H1 (cell line): ENCODE data around the gene SHLD2.
"Not testable (repeated sequence)": the region's sequence is repeated elsewhere in the genome, so short reads cannot be mapped to it uniquely, and the experiment has no call there.

Experiments used
- CTCF ChIP-seq, 3 experiments: IDR thresholded peaks; 1 replicate in 2 of 3; 2 replicates in 1 of 3; pipeline versions ENCODE4 v1.5.1 to v1.6.1; 2011; ENCODE audit warnings: low read length in 3 of 3, mild to moderate bottlenecking in 3 of 3, inconsistent platforms in 2 of 3, low read depth in 1 of 3, moderate library complexity in 1 of 3; ENCODE audit not compliant: insufficient read depth in 1 of 3; ENCODE audit errors: control extremely low read depth in 1 of 3
- EP300 ChIP-seq, 2 experiments: IDR thresholded peaks; 1 replicate in 1 of 2; 2 replicates in 1 of 2; pipeline ENCODE4 v1.6.1; 2011 to 2012; ENCODE audit warnings: low read depth in 2 of 2, low read length in 2 of 2, mild to moderate bottlenecking in 2 of 2, borderline replicate concordance in 1 of 2, inconsistent platforms in 1 of 2, moderate library complexity in 1 of 2
- EZH2 ChIP-seq: fragments of 200-600 bp; sonication (generic); IDR thresholded peaks from 2 replicates; pipeline ENCODE4 v1.7.1; 2012; ENCODE audit warnings: low read depth, mild to moderate bottlenecking, moderate library complexity, low read length, inconsistent platforms; ENCODE audit not compliant: severe bottlenecking
- FOSL1 ChIP-seq: IDR thresholded peaks from 2 replicates; pipeline ENCODE4 v1.6.1; 2011; ENCODE audit warnings: mild to moderate bottlenecking, low read depth, low read length, moderate library complexity; ENCODE audit not compliant: insufficient read depth
- JUN ChIP-seq: IDR thresholded peaks from 2 replicates; pipeline ENCODE4 v1.6.1; 2011; ENCODE audit warnings: low read depth, mild to moderate bottlenecking, improper control_type of control experiment, low read length
- POLR2A ChIP-seq, 2 experiments: IDR thresholded peaks; 1 replicate in 1 of 2; 2 replicates in 1 of 2; pipeline ENCODE4 v1.6.1; 2011; ENCODE audit warnings: low read depth in 2 of 2, low read length in 2 of 2, mild to moderate bottlenecking in 2 of 2; ENCODE audit errors: control extremely low read depth in 1 of 2
- POLR2AphosphoS5 ChIP-seq: IDR thresholded peaks from 2 replicates; pipeline ENCODE4 v1.6.1; 2011; ENCODE audit warnings: low read depth, low read length
- SUZ12 ChIP-seq: fragments of 200-600 bp; sonication (generic); IDR thresholded peaks from 2 replicates; pipeline ENCODE4 v1.6.1; 2012; ENCODE audit warnings: mild to moderate bottlenecking, inconsistent platforms, low read length, moderate library complexity, mixed read lengths
- TAF1 ChIP-seq: IDR thresholded peaks from 2 replicates; pipeline ENCODE4 v1.6.1; 2011; ENCODE audit warnings: mild to moderate bottlenecking, low read depth, low read length
- TF ChIP-seq, protein P1 (sequence below): IDR thresholded peaks from 2 replicates; pipeline ENCODE4 v1.6.1; 2011; ENCODE audit warnings: low read depth, mild to moderate bottlenecking, low read length; ENCODE audit not compliant: insufficient read depth
- TF ChIP-seq, protein P2 (sequence below): IDR thresholded peaks from 2 replicates; pipeline ENCODE4 v1.6.1; 2012; ENCODE audit warnings: low read length, inconsistent platforms

DNA sequence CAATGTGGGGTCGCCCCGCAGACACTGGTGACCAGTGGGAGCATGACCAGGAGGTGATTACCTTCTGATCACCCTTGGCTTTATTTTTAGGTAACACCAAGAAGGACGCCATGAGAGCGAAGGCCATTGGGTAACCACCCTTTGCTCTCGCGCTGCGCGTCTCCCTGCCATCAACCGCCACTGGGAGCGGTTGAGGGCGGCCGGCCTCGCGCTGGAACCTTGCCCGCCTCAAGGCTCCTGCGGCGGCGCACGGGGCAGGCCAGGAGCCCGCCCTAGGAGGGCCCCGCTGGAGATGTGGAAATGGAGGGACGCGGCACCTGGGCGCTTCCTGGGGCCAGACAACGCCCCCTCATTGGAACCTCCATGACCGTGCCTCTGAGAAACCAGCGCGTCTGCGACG lies 127.8 kb downstream of the SHLD2 start:
- not testable (repeated sequence) for TF ChIP-seq CTCF (IDR thresholded peaks at IDR 0.05; ENCODE audit: control extremely low read depth in 1 of 3, insufficient read depth in 1 of 3, low read depth in 1 of 3, low read length in 3 of 3); SUZ12; POLR2A (IDR thresholded peaks at IDR 0.05; ENCODE audit: control extremely low read depth in 1 of 2, low read depth in 2 of 2, low read length in 2 of 2); POLR2AphosphoS5; FOSL1; EP300 (IDR thresholded peaks at IDR 0.05; ENCODE audit: borderline replicate concordance in 1 of 2, low read depth in 2 of 2, low read length in 2 of 2); EZH2; JUN; TAF1
- TF ChIP-seq, protein P1, sequence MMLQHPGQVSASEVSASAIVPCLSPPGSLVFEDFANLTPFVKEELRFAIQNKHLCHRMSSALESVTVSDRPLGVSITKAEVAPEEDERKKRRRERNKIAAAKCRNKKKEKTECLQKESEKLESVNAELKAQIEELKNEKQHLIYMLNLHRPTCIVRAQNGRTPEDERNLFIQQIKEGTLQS, result not testable (repeated sequence)
- TF ChIP-seq, protein P2, sequence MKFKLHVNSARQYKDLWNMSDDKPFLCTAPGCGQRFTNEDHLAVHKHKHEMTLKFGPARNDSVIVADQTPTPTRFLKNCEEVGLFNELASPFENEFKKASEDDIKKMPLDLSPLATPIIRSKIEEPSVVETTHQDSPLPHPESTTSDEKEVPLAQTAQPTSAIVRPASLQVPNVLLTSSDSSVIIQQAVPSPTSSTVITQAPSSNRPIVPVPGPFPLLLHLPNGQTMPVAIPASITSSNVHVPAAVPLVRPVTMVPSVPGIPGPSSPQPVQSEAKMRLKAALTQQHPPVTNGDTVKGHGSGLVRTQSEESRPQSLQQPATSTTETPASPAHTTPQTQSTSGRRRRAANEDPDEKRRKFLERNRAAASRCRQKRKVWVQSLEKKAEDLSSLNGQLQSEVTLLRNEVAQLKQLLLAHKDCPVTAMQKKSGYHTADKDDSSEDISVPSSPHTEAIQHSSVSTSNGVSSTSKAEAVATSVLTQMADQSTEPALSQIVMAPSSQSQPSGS, result not testable (repeated sequence)
